Astrocyte (in vitro differentiated cells and primary cell): ENCODE measurements around the gene DENND1B. TPM values are rescaled to one million over a fixed set of nuclear protein-coding genes. Genes with fewer than 3 reads are reported as not detected.

ENCODE experiments used
- DNase-seq: peaks from one replicate; pipeline ENCODE4 v3.0.0-alpha.2; 2010; ENCODE audit warnings: low read depth
- FAIRE-seq: peaks from 2 replicates; lab custom pipeline; 2011; peaks lifted over from hg19 to GRCh38; lab: Jason Lieb, UNC
- H2AFZ ChIP-seq: 2 replicates; pipeline ENCODE4 v1.6.0; 2012; ENCODE audit warnings: low read depth, low read length, inconsistent platforms
- H3K27ac ChIP-seq: 2 replicates; pipeline ENCODE4 v1.5.1; 2011; ENCODE audit warnings: low read depth, low read length, inconsistent platforms
- H3K27me3 ChIP-seq: 2 replicates; pipeline ENCODE4 v1.6.0; 2011; ENCODE audit warnings: low read length, inconsistent platforms; ENCODE audit not compliant: insufficient read depth
- H3K36me3 ChIP-seq: 2 replicates; pipeline ENCODE4 v1.5.1; 2011; ENCODE audit warnings: low read length, inconsistent platforms; ENCODE audit not compliant: insufficient read depth
- H3K4me1 ChIP-seq: 2 replicates; pipeline ENCODE4 v1.5.1; 2011; ENCODE audit warnings: low read length, inconsistent platforms; ENCODE audit not compliant: insufficient read depth
- H3K4me2 ChIP-seq: 2 replicates; pipeline ENCODE4 v1.6.0; 2012; ENCODE audit warnings: low read length, inconsistent platforms
- H3K4me3 ChIP-seq: 2 replicates; pipeline ENCODE4 v1.5.1; 2011; ENCODE audit warnings: low read depth, mild to moderate bottlenecking, low read length, inconsistent platforms; ENCODE audit not compliant: insufficient read depth
- H3K79me2 ChIP-seq: 2 replicates; pipeline ENCODE4 v1.6.0; 2012; ENCODE audit warnings: mild to moderate bottlenecking, low read length, inconsistent platforms; ENCODE audit not compliant: insufficient read depth
- H3K9ac ChIP-seq: 2 replicates; pipeline ENCODE4 v1.6.0; 2012; ENCODE audit warnings: mild to moderate bottlenecking, low read length, inconsistent platforms
- H3K9me3 ChIP-seq: 2 replicates; pipeline ENCODE4 v1.5.1; 2012; ENCODE audit warnings: low read depth, mild to moderate bottlenecking, low read length, inconsistent platforms; ENCODE audit not compliant: insufficient read depth
- H4K20me1 ChIP-seq: 2 replicates; pipeline ENCODE4 v1.6.0; 2012; ENCODE audit warnings: low read length, inconsistent platforms; ENCODE audit not compliant: insufficient read depth
- H3K27ac Mint-ChIP-seq: one replicate; pipeline ENCODE4 v1.8.0; 2021; ENCODE audit warnings: mild to moderate bottlenecking, mixed read lengths; ENCODE audit not compliant: unreplicated experiment
- H3K27me3 Mint-ChIP-seq: one replicate; pipeline ENCODE4 v1.8.0; 2021; ENCODE audit warnings: low read depth, mixed read lengths; ENCODE audit not compliant: unreplicated experiment
- H3K36me3 Mint-ChIP-seq: one replicate; pipeline ENCODE4 v1.8.0; 2021; ENCODE audit warnings: low read depth, mixed read lengths; ENCODE audit not compliant: unreplicated experiment
- H3K4me1 Mint-ChIP-seq: one replicate; pipeline ENCODE4 v1.8.0; 2021; ENCODE audit warnings: low read depth, mixed read lengths; ENCODE audit not compliant: unreplicated experiment
- H3K4me3 Mint-ChIP-seq: one replicate; pipeline ENCODE4 v1.8.0; 2021; ENCODE audit warnings: mild to moderate bottlenecking, moderate library complexity, mixed read lengths; ENCODE audit not compliant: unreplicated experiment
- H3K9me3 Mint-ChIP-seq: one replicate; pipeline ENCODE4 v1.8.0; 2021; ENCODE audit warnings: mild to moderate bottlenecking, mixed read lengths; ENCODE audit not compliant: unreplicated experiment
- EZH2 ChIP-seq: IDR thresholded peaks from 2 replicates; pipeline ENCODE4 v1.6.1; 2012; ENCODE audit warnings: mild to moderate bottlenecking, low read length, inconsistent platforms; ENCODE audit not compliant: insufficient read depth
- total RNA-seq: library from RNA; stranded (reverse); gene quantifications from 2 replicates; pipeline ENCODE4 v1.2.1, GENCODE V29; 2021
- TF ChIP-seq, protein P1 (sequence below): IDR thresholded peaks from 2 replicates; pipeline ENCODE4 v1.5.1; 2011; ENCODE audit warnings: low read depth, mild to moderate bottlenecking, inconsistent platforms, low read length, moderate library complexity; ENCODE audit not compliant: insufficient read depth

Gene DENND1B
- total RNA-seq, 1 donor from 2014 or later: 9.6 TPM

DNA sequence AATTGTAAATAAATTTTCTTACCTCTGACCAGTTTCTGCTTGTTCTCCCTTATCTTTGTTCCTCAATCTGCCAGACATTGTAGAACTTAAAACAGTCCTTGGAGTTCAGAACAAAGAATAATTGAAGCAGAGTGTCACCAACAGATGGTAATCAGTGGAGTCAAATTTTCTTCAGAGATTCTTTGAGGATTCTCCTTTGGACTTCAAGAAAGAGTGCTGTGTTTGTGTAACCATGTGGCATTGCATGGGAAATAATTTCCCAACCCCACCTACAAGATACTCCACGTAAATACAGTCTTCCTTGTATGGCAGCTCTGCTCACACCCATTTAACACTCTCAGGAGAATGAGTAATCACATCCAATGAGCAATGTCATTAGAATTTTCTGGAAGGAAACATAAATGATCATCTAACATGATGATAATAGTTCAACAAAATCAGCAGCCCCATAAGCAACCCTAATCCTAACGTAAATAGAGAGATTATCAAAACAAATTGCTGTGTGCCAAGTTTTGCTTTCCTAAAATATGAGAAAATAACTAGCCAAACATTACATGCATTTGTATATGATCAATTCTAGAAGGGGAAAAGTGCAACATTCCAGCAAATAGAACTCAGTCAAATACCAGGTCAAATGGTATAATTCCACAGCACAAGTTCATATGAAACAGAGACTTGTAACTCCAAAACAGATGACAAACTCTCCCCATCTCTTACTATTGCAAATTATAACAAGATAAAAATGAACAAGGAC, 6.9 kb upstream of the DENND1B start:
- Mint-ChIP-seq H3K27me3 (no peaks in the 10 kb centered on the region), H3K36me3 (no peaks in the 10 kb centered on the region), H3K27ac (peak overlapping the region; percentile 67), H3K9me3 (no peaks in the 10 kb centered on the region), H3K4me1 (peaks cover 23% of the 10 kb centered on the region), H3K4me3 (no peak overlapping the region)
- TF ChIP-seq, protein P1, sequence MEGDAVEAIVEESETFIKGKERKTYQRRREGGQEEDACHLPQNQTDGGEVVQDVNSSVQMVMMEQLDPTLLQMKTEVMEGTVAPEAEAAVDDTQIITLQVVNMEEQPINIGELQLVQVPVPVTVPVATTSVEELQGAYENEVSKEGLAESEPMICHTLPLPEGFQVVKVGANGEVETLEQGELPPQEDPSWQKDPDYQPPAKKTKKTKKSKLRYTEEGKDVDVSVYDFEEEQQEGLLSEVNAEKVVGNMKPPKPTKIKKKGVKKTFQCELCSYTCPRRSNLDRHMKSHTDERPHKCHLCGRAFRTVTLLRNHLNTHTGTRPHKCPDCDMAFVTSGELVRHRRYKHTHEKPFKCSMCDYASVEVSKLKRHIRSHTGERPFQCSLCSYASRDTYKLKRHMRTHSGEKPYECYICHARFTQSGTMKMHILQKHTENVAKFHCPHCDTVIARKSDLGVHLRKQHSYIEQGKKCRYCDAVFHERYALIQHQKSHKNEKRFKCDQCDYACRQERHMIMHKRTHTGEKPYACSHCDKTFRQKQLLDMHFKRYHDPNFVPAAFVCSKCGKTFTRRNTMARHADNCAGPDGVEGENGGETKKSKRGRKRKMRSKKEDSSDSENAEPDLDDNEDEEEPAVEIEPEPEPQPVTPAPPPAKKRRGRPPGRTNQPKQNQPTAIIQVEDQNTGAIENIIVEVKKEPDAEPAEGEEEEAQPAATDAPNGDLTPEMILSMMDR: no peak
- no peak for TF ChIP-seq EZH2
- Histone ChIP-seq H3K4me3 (no peak overlapping the region), H4K20me1 (no peaks in the 10 kb centered on the region), H3K27me3 (no peaks in the 10 kb centered on the region), H3K4me2 (no peak overlapping the region), H2AFZ (no peak overlapping the region), H3K9ac (no peak overlapping the region), H3K36me3 (no peaks in the 10 kb centered on the region), H3K27ac (no peak overlapping the region), H3K4me1 (no peaks in the 10 kb centered on the region), H3K79me2 (no peaks in the 10 kb centered on the region), H3K9me3 (no peaks in the 10 kb centered on the region)
- FAIRE-seq (no peak), DNase-seq (peak; percentile 59)

DNA sequence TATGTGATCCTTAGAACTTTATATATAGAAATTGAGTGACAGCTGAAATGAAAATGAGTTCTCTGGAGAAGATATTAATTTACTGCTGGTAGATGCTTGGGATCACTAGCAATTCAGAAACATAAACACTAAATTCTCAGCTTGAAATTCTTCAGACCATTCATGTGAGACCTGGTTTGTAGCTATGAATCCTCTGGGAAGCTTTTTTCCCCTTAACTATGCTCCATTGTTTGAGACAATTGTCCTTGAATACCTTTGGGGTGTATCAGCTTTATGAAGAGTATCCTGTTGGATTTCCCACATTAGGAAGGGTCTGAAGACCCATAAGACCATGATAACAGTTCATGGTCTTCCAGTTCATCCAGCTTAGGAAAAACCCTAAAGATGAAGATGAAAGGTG, 4.6 kb upstream of the DENND1B start:
- H3K4me3 ChIP-seq: no peak overlapping the region
- Mint-ChIP-seq H3K4me3 (no peak overlapping the region), H3K27ac (no peak overlapping the region), H3K9me3 (no peaks in the 10 kb centered on the region), H3K36me3 (no peaks in the 10 kb centered on the region), H3K4me1 (peaks cover 29% of the 10 kb centered on the region), H3K27me3 (no peaks in the 10 kb centered on the region)
- H3K9me3 ChIP-seq: no peaks in the 10 kb centered on the region
- no peak for DNase-seq
- FAIRE-seq: no peak
- no peaks in the 10 kb centered on the region for H4K20me1 ChIP-seq
- H3K4me2 ChIP-seq: no peak overlapping the region
- no peak overlapping the region for H2AFZ ChIP-seq
- no peak overlapping the region for H3K27ac ChIP-seq
- H3K9ac ChIP-seq: no peak overlapping the region
- H3K79me2 ChIP-seq: no peaks in the 10 kb centered on the region
- H3K27me3 ChIP-seq: no peaks in the 10 kb centered on the region
- no peak for TF ChIP-seq EZH2
- TF ChIP-seq, protein P1: no peak
- peaks cover 11% of the 10 kb centered on the region for H3K4me1 ChIP-seq
- no peaks in the 10 kb centered on the region for H3K36me3 ChIP-seq

DNA sequence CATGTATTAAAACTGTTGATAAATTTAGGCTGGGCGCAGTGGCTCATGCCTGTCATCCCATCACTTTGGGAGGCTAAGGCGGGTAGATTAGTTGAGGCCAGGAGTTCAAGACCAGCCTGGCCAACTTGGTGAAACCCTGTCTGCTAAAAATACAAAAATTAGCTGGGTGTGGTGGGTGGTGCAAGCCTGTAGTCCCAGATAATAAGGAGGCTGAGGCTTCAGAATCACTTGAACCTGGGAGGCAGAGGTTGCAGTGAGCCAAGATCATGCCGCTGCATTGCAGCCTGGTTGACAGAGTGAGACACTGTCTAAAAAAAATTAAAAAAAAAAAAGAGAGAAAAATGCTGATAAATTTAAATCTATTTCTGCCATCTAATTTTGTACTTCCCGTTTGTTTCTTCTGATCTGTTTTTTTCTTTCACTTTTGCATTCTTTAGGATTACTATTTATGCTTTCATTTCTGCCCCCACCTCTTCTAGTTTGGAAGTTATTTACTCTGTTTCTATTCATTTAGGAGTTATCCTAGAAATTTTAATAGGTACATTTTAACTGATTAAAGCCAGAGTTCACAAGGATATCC, 3.2 kb upstream of the DENND1B start:
- Mint-ChIP-seq H3K9me3 (no peaks in the 10 kb centered on the region), H3K27me3 (no peaks in the 10 kb centered on the region), H3K36me3 (no peaks in the 10 kb centered on the region), H3K4me1 (peaks cover 30% of the 10 kb centered on the region), H3K4me3 (no peak overlapping the region), H3K27ac (no peak overlapping the region)
- FAIRE-seq (no peak), DNase-seq (no peak)
- H3K4me2 ChIP-seq: no peak overlapping the region
- no peaks in the 10 kb centered on the region for H4K20me1 ChIP-seq
- H3K27me3 ChIP-seq: no peaks in the 10 kb centered on the region
- no peaks in the 10 kb centered on the region for H3K36me3 ChIP-seq
- peaks cover 6% of the 10 kb centered on the region for H3K79me2 ChIP-seq
- H3K4me1 ChIP-seq: peaks cover 11% of the 10 kb centered on the region
- no peaks in the 10 kb centered on the region for H3K9me3 ChIP-seq
- no peak overlapping the region for H2AFZ ChIP-seq
- no peak overlapping the region for H3K4me3 ChIP-seq
- no peak overlapping the region for H3K9ac ChIP-seq
- no peak overlapping the region for H3K27ac ChIP-seq
- TF ChIP-seq, protein P1: no peak
- no peak for TF ChIP-seq EZH2
